HL-60 (cell line): ENCODE measurements around the gene ZNF521.

Source experiments
- DNase-seq, 2 experiments: peaks; one replicate each; pipeline ENCODE4 v3.0.0-alpha.2; 2010 to 2020; ENCODE audit warnings: low read depth in 1 of 2, low spot score in 1 of 2
- H3K27ac ChIP-seq: fragments of 250-450 bp; sonication (Bioruptor Pico); replicated peaks from 2 replicates; pipeline ENCODE4 v1.5.1; 2020; ENCODE audit warnings: mild to moderate bottlenecking, moderate library complexity
- H3K27me3 ChIP-seq: fragments of 250-450 bp; sonication (Bioruptor Pico); 2 replicates; pipeline ENCODE4 v1.5.1; 2021; ENCODE audit warnings: mild to moderate bottlenecking, moderate library complexity; ENCODE audit not compliant: insufficient read depth, poor library complexity, severe bottlenecking
- H3K4me3 ChIP-seq: replicated peaks from 2 replicates; pipeline ENCODE4 v1.5.1; 2011; ENCODE audit warnings: mild to moderate bottlenecking, control low read depth, low read length; ENCODE audit not compliant: insufficient read depth
- GABPA ChIP-seq: IDR thresholded peaks from 2 replicates; pipeline ENCODE4 v1.6.1; 2012; ENCODE audit warnings: low read depth
- POLR2AphosphoS5 ChIP-seq: IDR thresholded peaks from 2 replicates; pipeline ENCODE4 v1.6.1; 2012; ENCODE audit warnings: low read depth
- REST ChIP-seq: IDR thresholded peaks from 2 replicates; pipeline ENCODE4 v1.6.1; 2012; ENCODE audit warnings: low read depth; ENCODE audit not compliant: insufficient replicate concordance
- SPI1 ChIP-seq: IDR thresholded peaks from 2 replicates; pipeline ENCODE4 v1.6.1; 2012; ENCODE audit warnings: low read depth, mild to moderate bottlenecking, borderline replicate concordance
- TF ChIP-seq, protein P1 (sequence below): IDR thresholded peaks from one replicate; pipeline ENCODE4 v1.5.1; 2011; ENCODE audit warnings: low read length, control low read depth, inconsistent platforms; ENCODE audit not compliant: insufficient read depth

The ZNF521 gene

GRCh38 chr18:25282896-25283703 lies 68.9 kb downstream of the ZNF521 start:
- DNase-seq: no peak
- H3K27me3 ChIP-seq: peaks cover 18% of the 10 kb centered on the region
- H3K4me3 ChIP-seq: no peak overlapping the region
- no peak overlapping the region for H3K27ac ChIP-seq
- no peak for TF ChIP-seq POLR2AphosphoS5
- TF ChIP-seq, protein P1, sequence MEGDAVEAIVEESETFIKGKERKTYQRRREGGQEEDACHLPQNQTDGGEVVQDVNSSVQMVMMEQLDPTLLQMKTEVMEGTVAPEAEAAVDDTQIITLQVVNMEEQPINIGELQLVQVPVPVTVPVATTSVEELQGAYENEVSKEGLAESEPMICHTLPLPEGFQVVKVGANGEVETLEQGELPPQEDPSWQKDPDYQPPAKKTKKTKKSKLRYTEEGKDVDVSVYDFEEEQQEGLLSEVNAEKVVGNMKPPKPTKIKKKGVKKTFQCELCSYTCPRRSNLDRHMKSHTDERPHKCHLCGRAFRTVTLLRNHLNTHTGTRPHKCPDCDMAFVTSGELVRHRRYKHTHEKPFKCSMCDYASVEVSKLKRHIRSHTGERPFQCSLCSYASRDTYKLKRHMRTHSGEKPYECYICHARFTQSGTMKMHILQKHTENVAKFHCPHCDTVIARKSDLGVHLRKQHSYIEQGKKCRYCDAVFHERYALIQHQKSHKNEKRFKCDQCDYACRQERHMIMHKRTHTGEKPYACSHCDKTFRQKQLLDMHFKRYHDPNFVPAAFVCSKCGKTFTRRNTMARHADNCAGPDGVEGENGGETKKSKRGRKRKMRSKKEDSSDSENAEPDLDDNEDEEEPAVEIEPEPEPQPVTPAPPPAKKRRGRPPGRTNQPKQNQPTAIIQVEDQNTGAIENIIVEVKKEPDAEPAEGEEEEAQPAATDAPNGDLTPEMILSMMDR: no peak

DNA sequence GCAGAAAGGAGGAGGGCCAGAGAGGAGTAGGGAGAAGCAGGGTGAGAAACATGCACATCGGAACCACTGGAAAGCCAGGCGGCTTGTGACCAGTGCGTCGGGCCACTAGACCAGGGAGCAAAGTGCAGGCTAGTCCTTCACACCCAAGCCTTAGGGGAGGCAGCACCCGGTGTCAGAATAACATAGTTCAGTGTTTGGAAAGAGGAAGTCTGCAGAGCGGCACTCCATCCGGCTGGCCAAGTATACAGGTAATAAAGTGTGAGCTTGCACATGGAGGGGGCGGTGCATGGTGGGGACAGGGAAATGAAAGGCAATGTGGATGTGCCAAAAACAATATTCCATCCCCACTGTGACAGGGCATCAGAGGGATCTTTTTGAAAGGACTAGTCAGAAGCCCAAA lies 69.7 kb downstream of the ZNF521 start:
- H3K27me3 ChIP-seq: peaks cover 21% of the 10 kb centered on the region
- H3K27ac ChIP-seq: no peak overlapping the region
- H3K4me3 ChIP-seq: no peak overlapping the region
- no peak for TF ChIP-seq REST
- TF ChIP-seq SPI1: peak; percentile 69
- no peak for DNase-seq

DNA sequence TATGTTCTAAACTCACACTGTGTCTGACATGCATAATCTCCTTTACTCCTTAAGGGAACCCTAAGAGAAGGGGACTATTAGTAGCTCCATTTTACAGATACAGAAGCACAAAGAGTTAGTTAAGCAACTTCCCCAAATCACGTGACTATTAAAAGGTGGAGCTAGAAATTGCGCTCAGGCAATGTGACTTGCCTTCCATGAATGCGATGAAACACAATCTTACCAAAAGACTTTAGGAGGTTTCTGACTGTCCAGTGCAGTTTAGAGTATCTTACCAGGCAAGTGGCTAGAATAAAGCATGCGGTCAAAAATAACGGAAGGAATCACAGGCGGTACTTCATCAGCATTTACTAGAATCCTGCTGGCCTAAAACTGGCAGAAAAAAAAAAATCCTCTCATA lies 70.4 kb downstream of the ZNF521 start:
- no peak for DNase-seq
- Histone ChIP-seq H3K27me3 (peaks cover 23% of the 10 kb centered on the region), H3K4me3 (no peak overlapping the region), H3K27ac (no peak overlapping the region)
- no peak for TF ChIP-seq REST
- TF ChIP-seq GABPA: no peak
- no peak for TF ChIP-seq POLR2AphosphoS5
- no peak for TF ChIP-seq SPI1
- TF ChIP-seq, protein P1: no peak

DNA sequence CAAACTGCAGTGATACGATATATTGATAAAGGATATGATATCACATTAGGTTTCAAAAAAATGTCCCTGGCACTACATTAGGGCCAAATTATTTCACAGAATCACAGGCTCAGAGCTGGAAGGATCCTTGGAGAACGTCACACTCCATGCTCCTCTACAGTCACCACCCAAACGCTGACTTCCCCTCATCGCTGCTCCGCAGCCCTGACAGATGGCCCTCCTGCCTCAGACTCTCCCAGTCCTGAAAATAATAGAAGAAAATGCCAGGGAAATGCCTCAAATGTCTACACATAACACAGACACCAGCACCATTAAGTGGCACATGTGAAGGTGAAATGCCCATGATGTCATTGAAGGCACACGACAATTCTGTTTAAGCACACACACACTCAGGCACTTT lies 72.0 kb downstream of the ZNF521 start:
- Histone ChIP-seq H3K4me3 (no peak overlapping the region), H3K27me3 (peaks cover 23% of the 10 kb centered on the region), H3K27ac (no peak overlapping the region)
- DNase-seq: no peak
- TF ChIP-seq SPI1 (no peak), REST (no peak), GABPA (no peak), POLR2AphosphoS5 (no peak)
- TF ChIP-seq, protein P1: no peak
